ENCODE results near the gene CNDP1. TPM values are rescaled to one million over a fixed set of nuclear protein-coding genes. Genes with fewer than 3 reads are reported as not detected.
"Not testable (repeated sequence)": the region's sequence is repeated elsewhere in the genome, so short reads cannot be mapped to it uniquely, and the experiment has no call there.

Gene CNDP1
- polyA plus RNA-seq, 1 donor from 2014 or later, result 2.1 TPM

DNA sequence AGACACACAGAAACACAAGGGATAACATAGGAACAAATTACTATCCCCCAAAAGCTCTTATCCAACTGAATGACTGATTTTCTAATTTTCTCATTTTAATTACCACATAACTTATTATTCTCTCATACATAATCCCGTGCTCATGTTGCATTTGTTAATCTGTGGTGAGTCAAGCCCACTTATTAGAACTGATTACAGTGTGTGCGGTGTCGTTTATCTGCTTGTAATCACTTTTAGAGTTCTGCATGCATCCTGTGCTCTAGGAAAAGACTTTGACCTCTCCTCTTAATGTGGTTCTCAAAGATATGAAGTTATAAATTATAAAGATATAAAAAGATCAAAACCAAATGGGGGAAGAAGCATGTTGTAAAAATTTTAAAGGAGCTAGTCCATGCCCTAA is 29.7 kb downstream of the CNDP1 start:
- H3K36me3 ChIP-seq (ENCODE audit: insufficient read depth, low read length), result no peaks in the 10 kb centered on the region
- no peaks in the 10 kb centered on the region for H3K27me3 ChIP-seq (ENCODE audit: insufficient read depth, low read depth, low read length)
- no peak overlapping the region for H3K4me3 ChIP-seq (ENCODE audit: low read length)
- no peaks in the 10 kb centered on the region for H3K79me2 ChIP-seq (replicated peaks; ENCODE audit: insufficient read depth, low read length)
- H3K9ac ChIP-seq (ENCODE audit: low read length), result no peak overlapping the region
- TF ChIP-seq EP300 (conservative IDR thresholded peaks at IDR 0.05; ENCODE audit: poor library complexity, severe bottlenecking) (no peak), MXI1 (conservative IDR thresholded peaks at IDR 0.05; ENCODE audit: poor library complexity, severe bottlenecking) (no peak), EZH2 (IDR thresholded peaks at IDR 0.05; ENCODE audit: borderline replicate concordance, insufficient read depth, low read length, poor library complexity, severe bottlenecking) (no peak), SMC3 (conservative IDR thresholded peaks at IDR 0.05; ENCODE audit: poor library complexity) (no peak), POLR2AphosphoS5 (IDR thresholded peaks at IDR 0.05) (no peak), TAF1 (IDR thresholded peaks at IDR 0.05; ENCODE audit: low read depth) (no peak), RAD21 (conservative IDR thresholded peaks at IDR 0.05) (no peak)
- TF ChIP-seq, protein P1, sequence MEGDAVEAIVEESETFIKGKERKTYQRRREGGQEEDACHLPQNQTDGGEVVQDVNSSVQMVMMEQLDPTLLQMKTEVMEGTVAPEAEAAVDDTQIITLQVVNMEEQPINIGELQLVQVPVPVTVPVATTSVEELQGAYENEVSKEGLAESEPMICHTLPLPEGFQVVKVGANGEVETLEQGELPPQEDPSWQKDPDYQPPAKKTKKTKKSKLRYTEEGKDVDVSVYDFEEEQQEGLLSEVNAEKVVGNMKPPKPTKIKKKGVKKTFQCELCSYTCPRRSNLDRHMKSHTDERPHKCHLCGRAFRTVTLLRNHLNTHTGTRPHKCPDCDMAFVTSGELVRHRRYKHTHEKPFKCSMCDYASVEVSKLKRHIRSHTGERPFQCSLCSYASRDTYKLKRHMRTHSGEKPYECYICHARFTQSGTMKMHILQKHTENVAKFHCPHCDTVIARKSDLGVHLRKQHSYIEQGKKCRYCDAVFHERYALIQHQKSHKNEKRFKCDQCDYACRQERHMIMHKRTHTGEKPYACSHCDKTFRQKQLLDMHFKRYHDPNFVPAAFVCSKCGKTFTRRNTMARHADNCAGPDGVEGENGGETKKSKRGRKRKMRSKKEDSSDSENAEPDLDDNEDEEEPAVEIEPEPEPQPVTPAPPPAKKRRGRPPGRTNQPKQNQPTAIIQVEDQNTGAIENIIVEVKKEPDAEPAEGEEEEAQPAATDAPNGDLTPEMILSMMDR (IDR thresholded peaks at IDR 0.05; ENCODE audit: poor library complexity, severe bottlenecking), result no peak
- TF ChIP-seq, protein P2, sequence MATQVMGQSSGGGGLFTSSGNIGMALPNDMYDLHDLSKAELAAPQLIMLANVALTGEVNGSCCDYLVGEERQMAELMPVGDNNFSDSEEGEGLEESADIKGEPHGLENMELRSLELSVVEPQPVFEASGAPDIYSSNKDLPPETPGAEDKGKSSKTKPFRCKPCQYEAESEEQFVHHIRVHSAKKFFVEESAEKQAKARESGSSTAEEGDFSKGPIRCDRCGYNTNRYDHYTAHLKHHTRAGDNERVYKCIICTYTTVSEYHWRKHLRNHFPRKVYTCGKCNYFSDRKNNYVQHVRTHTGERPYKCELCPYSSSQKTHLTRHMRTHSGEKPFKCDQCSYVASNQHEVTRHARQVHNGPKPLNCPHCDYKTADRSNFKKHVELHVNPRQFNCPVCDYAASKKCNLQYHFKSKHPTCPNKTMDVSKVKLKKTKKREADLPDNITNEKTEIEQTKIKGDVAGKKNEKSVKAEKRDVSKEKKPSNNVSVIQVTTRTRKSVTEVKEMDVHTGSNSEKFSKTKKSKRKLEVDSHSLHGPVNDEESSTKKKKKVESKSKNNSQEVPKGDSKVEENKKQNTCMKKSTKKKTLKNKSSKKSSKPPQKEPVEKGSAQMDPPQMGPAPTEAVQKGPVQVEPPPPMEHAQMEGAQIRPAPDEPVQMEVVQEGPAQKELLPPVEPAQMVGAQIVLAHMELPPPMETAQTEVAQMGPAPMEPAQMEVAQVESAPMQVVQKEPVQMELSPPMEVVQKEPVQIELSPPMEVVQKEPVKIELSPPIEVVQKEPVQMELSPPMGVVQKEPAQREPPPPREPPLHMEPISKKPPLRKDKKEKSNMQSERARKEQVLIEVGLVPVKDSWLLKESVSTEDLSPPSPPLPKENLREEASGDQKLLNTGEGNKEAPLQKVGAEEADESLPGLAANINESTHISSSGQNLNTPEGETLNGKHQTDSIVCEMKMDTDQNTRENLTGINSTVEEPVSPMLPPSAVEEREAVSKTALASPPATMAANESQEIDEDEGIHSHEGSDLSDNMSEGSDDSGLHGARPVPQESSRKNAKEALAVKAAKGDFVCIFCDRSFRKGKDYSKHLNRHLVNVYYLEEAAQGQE (IDR thresholded peaks at IDR 0.05; ENCODE audit: borderline replicate concordance), result no peak
- H3K27ac ChIP-seq (ENCODE audit: low read length), result no peak overlapping the region
- no peak overlapping the region for H3K4me2 ChIP-seq (ENCODE audit: low read length)
- no peaks in the 10 kb centered on the region for H3F3A ChIP-seq (ENCODE audit: insufficient read depth, low read length, poor library complexity, severe bottlenecking)
- no peaks in the 10 kb centered on the region for H4K20me1 ChIP-seq (ENCODE audit: insufficient read depth)
- H3K9me2 ChIP-seq (ENCODE audit: insufficient read depth, low read length), result no peaks in the 10 kb centered on the region
- no peak overlapping the region for H2AFZ ChIP-seq (ENCODE audit: low read depth, low read length)
- no peaks in the 10 kb centered on the region for H3K9me3 ChIP-seq (ENCODE audit: low read length)

DNA sequence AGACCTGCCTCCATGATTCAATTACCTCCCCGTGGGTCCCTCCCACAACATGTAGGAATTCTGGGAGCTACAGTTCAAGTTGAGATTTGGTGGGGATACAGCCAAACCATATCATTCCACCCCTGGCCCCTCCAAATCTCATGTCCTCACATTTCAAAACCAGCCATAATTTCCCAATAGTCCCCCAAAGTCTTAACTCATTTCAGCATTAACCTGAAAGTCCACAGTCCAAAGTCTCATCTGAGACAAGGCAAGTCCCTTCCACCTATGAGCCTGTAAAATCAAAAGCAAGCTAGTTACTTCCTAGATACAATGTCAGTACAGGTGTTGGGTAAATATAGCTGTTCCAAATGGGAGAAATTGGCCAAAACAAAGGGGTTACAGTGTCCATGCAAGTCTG is 30.9 kb downstream of the CNDP1 start:
- not testable (repeated sequence) for H2AFZ ChIP-seq (ENCODE audit: low read depth, low read length); H3K4me2 ChIP-seq (ENCODE audit: low read length); H3K79me2 ChIP-seq (replicated peaks; ENCODE audit: insufficient read depth, low read length); H3K9me3 ChIP-seq (ENCODE audit: low read length); H3K27me3 ChIP-seq (ENCODE audit: insufficient read depth, low read depth, low read length); H4K20me1 ChIP-seq (ENCODE audit: insufficient read depth); H3K9ac ChIP-seq (ENCODE audit: low read length); H3K27ac ChIP-seq (ENCODE audit: low read length); H3K9me2 ChIP-seq (ENCODE audit: insufficient read depth, low read length); H3K36me3 ChIP-seq (ENCODE audit: insufficient read depth, low read length); H3F3A ChIP-seq (ENCODE audit: insufficient read depth, low read length, poor library complexity, severe bottlenecking); H3K4me3 ChIP-seq (ENCODE audit: low read length)

DNA sequence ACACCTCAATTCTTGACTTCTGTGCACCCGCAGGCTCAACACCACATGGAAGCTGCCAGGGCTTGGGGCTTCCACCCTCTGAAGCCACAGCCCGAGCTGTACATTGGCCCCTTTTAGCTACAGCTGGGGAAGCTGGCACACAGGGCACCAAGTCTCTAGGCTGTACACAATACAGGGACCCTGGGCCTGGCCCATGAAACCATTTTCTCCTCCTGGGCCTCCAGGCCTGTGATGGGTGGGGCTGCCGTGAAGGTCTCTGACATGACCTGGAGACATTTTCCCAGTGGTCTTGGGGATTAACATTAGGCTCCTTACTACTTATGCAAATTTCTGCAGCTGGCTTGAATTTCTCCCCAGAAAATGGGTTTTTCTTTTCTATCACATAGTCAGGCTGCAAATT is 31.7 kb downstream of the CNDP1 start:
- H3K9me3 ChIP-seq (ENCODE audit: low read length); H3K27ac ChIP-seq (ENCODE audit: low read length); H3K4me3 ChIP-seq (ENCODE audit: low read length); H4K20me1 ChIP-seq (ENCODE audit: insufficient read depth); H3K9me2 ChIP-seq (ENCODE audit: insufficient read depth, low read length); H3K4me2 ChIP-seq (ENCODE audit: low read length); H3K9ac ChIP-seq (ENCODE audit: low read length); H3F3A ChIP-seq (ENCODE audit: insufficient read depth, low read length, poor library complexity, severe bottlenecking); H3K36me3 ChIP-seq (ENCODE audit: insufficient read depth, low read length); H3K79me2 ChIP-seq (replicated peaks; ENCODE audit: insufficient read depth, low read length); H3K27me3 ChIP-seq (ENCODE audit: insufficient read depth, low read depth, low read length); H2AFZ ChIP-seq (ENCODE audit: low read depth, low read length): not testable (repeated sequence)
